Endothelial cell of umbilical vein (primary cell): ENCODE data around the gene OPRD1. TPM values are rescaled to one million over a fixed set of nuclear protein-coding genes. Genes with fewer than 3 reads are reported as not detected.

Experiments
- BruUV-seq: library from RNA; stranded (reverse); fragments of 400-500 nt; replicated peaks from 2 replicates; lab custom pipeline; 2021; lab: Mats Ljungman, UMichigan
- CTCF ChIA-PET: fragments of 300-600, 350-600 bp; sonication (Branson Sonifier 250); formaldehyde crosslinking; loops from one replicate; lab custom pipeline; 2021; ENCODE audit warnings: antibody characterized with exemption, inconsistent platforms; lab: Charles Lee
- POLR2A ChIA-PET: fragments of 300-600, 350-600 bp; sonication (Branson Sonifier 250); formaldehyde crosslinking; loops from one replicate; lab custom pipeline; 2021; ENCODE audit warnings: antibody characterized with exemption, inconsistent platforms; lab: Charles Lee
- DNase-seq: peaks from one replicate; pipeline ENCODE4 v3.0.0-alpha.2; 2011; ENCODE audit warnings: low read depth, low spot score
- FAIRE-seq: peaks from 2 replicates; lab custom pipeline; 2011; peaks lifted over from hg19 to GRCh38; lab: Jason Lieb, UNC
- H2AFZ ChIP-seq: 2 replicates; pipeline ENCODE4 v1.6.0; 2012; ENCODE audit warnings: low read depth, low read length, control low read depth, inconsistent platforms
- H3K27ac ChIP-seq: 2 replicates; pipeline ENCODE4 v1.5.1; 2011; ENCODE audit warnings: low read depth, mild to moderate bottlenecking, control low read depth, low read length, moderate library complexity; ENCODE audit not compliant: insufficient read depth
- H3K27me3 ChIP-seq, 2 experiments: 2 replicates each; pipeline versions ENCODE4 v1.6.0 to v1.6.1; 2011; ENCODE audit warnings: low read length in 2 of 2, mixed read lengths in 1 of 2; ENCODE audit not compliant: control insufficient read depth in 2 of 2, insufficient read depth in 2 of 2
- H3K36me3 ChIP-seq, 2 experiments: 2 replicates in 1 of 2; 3 replicates in 1 of 2; pipeline ENCODE4 v1.5.1; 2011; ENCODE audit warnings: low read length in 2 of 2, mild to moderate bottlenecking in 1 of 2, moderate library complexity in 1 of 2; ENCODE audit not compliant: control insufficient read depth in 2 of 2, insufficient read depth in 2 of 2; ENCODE audit errors: extremely low read depth in 1 of 2
- H3K4me1 ChIP-seq: 3 replicates; pipeline ENCODE4 v1.5.1; 2011; ENCODE audit warnings: mild to moderate bottlenecking, low read length; ENCODE audit not compliant: control insufficient read depth, insufficient read depth; ENCODE audit errors: extremely low read depth
- H3K4me2 ChIP-seq: 2 replicates; pipeline ENCODE4 v1.6.1; 2011; ENCODE audit warnings: low read length, control low read depth, mixed read lengths; ENCODE audit not compliant: insufficient read depth
- H3K4me3 ChIP-seq, 3 experiments: fragments of 200-600 bp in 1 of 3; sonication (generic), shearing (Covaris generic) in 1 of 3; replicated peaks in 1 of 3; 2 replicates each; pipeline ENCODE4 v1.5.1; 2011 to 2016; ENCODE audit warnings: control low read depth in 3 of 3, low read length in 3 of 3, mild to moderate bottlenecking in 2 of 3, inconsistent platforms in 1 of 3, low read depth in 1 of 3, moderate library complexity in 1 of 3; ENCODE audit not compliant: insufficient read depth in 1 of 3
- H3K79me2 ChIP-seq: 2 replicates; pipeline ENCODE4 v1.6.0; 2012; ENCODE audit warnings: low read length, inconsistent platforms; ENCODE audit not compliant: control insufficient read depth, insufficient read depth
- H3K9ac ChIP-seq: replicated peaks from 2 replicates; pipeline ENCODE3; 2011; ENCODE audit warnings: low read length, control low read depth; ENCODE audit not compliant: insufficient read depth; ENCODE audit errors: extremely low read depth
- H3K9me1 ChIP-seq: replicated peaks from 3 replicates; pipeline ENCODE4 v1.6.0; 2011; ENCODE audit warnings: mild to moderate bottlenecking, low read length; ENCODE audit not compliant: control insufficient read depth, insufficient read depth; ENCODE audit errors: extremely low read depth
- H3K9me3 ChIP-seq: replicated peaks from 2 replicates; pipeline ENCODE4 v1.5.1; 2012; ENCODE audit warnings: low read length, inconsistent platforms; ENCODE audit not compliant: control insufficient read depth, insufficient read depth
- H4K20me1 ChIP-seq: replicated peaks from 2 replicates; pipeline ENCODE3; 2011; ENCODE audit warnings: mild to moderate bottlenecking, low read length; ENCODE audit not compliant: control insufficient read depth, insufficient read depth; ENCODE audit errors: extremely low read depth
- CTCF ChIP-seq, 2 donors: IDR thresholded peaks; 1 replicate in 1 of 2; 2 replicates in 1 of 2; pipeline ENCODE4 v1.5.1; 2011; ENCODE audit warnings: low read length in 2 of 2, mild to moderate bottlenecking in 2 of 2, moderate library complexity in 2 of 2, control low read depth in 1 of 2, inconsistent platforms in 1 of 2, low read depth in 1 of 2; ENCODE audit not compliant: insufficient read depth in 1 of 2; ENCODE audit errors: extremely low read depth in 1 of 2
- FOS ChIP-seq: IDR thresholded peaks from 2 replicates; pipeline ENCODE4 v1.6.1; 2011; ENCODE audit warnings: mild to moderate bottlenecking, low read length, moderate library complexity, borderline replicate concordance; ENCODE audit not compliant: insufficient read depth
- MYC ChIP-seq: IDR thresholded peaks from one replicate; pipeline ENCODE4 v1.6.1; 2011; ENCODE audit warnings: mild to moderate bottlenecking, low read depth, low read length
- POLR2A ChIP-seq: IDR thresholded peaks from 2 replicates; pipeline ENCODE4 v1.6.1; 2012; ENCODE audit warnings: low read depth, mild to moderate bottlenecking, control low read depth, low read length
- POLR2AphosphoS5 ChIP-seq: IDR thresholded peaks from 2 replicates; pipeline ENCODE4 v1.6.1; 2012; ENCODE audit warnings: low read depth, mild to moderate bottlenecking, control low read depth, low read length, moderate library complexity; ENCODE audit not compliant: insufficient read depth
- dilution Hi-C: fragments of 300-500 bp; cut with MboI; formaldehyde crosslinking; loops from one replicate; pipeline ENCODE4 v1.15.0; 2019; ENCODE audit warnings: low sequenced_read_pairs; ENCODE audit not compliant: extremely low pct_ligation_motif_present
- intact Hi-C: fragments of 100-400 bp; cut with micrococcal nuclease; formaldehyde crosslinking; loops from one replicate; pipeline ENCODE4 v1.10.0; 2022
- polyA plus RNA-seq, 4 experiments: library from polyadenylated mRNA; depleted of rRNA in 3 of 4; stranded (reverse) in 3 of 4; unstranded in 1 of 4; fragments of >200 nt; gene quantifications; 2 replicates each; pipeline versions ENCODE4 v1.2.1 to v1.2.3, GENCODE V29; 2011 to 2012; ENCODE audit warnings: missing spikeins in 1 of 4
- total RNA-seq: library from RNA; stranded (reverse); gene quantifications from 2 replicates; pipeline ENCODE4 v1.2.3, GENCODE V29; 2021

The OPRD1 gene
- total and polyA plus RNA-seq, 2 donors (not counting 3 experiments of a cell fraction or from before 2014, with no cell fraction given) = not detected

DNA sequence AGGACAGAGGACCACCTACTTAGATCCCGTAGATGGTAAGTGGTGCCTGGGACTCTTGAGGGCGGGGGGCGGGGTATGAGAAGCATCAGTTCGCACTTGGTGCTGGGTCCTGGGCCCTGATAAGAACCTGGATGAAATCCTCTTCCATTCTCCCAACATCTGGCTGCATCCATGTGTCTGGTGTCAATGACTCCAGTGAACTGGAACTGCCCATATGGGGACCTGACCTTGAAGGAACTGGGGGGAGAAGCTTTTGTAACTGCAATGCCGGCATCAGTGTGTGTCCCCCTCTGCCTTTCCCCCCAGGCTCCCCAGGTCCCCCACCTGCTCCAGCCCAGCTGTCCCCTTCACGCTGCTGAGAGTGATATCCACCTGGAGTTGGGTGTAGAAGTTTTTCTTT lies 52.7 kb downstream of the OPRD1 start:
- no peak overlapping the region for H3K27ac ChIP-seq
- intact Hi-C loops = no loop called here

More for the DNA sequence above, 52.7 kb downstream of the OPRD1 start:
- H3K4me2 ChIP-seq = no peak overlapping the region
- TF ChIP-seq MYC = no peak
- TF ChIP-seq CTCF (IDR thresholded peaks at IDR 0.05; ENCODE audit: extremely low read depth in 1 of 2, insufficient read depth in 1 of 2, low read depth in 1 of 2, low read length in 2 of 2) = no peak
- TF ChIP-seq POLR2AphosphoS5 = no peak
- no peak for TF ChIP-seq POLR2A
- TF ChIP-seq FOS = no peak
- no peaks in the 10 kb centered on the region for H3K79me2 ChIP-seq
- FAIRE-seq (no peak), DNase-seq (no peak)
- no peaks in the 10 kb centered on the region for H3K36me3 ChIP-seq
- H3K27me3 ChIP-seq = no peaks in the 10 kb centered on the region
- BruUV-seq = no TSS peak
- no peak overlapping the region for H3K4me3 ChIP-seq
- no peak overlapping the region for H2AFZ ChIP-seq
- dilution Hi-C loops = no loop called here
- H3K9me1 ChIP-seq = no peaks in the 10 kb centered on the region
- ChIA-PET POLR2A (no interaction called here), CTCF (interaction anchor here (1.7 kb wide), 1 partner anchor 12 kb away, joined by 6 read pairs; no protein-coding TSS in a partner anchor)
- no peaks in the 10 kb centered on the region for H4K20me1 ChIP-seq
- H3K9me3 ChIP-seq = no peaks in the 10 kb centered on the region
- no peak overlapping the region for H3K9ac ChIP-seq
- no peaks in the 10 kb centered on the region for H3K4me1 ChIP-seq
